Lung (tissue), 12 donors: ENCODE measurements around the gene ILRUN. TPM values are rescaled to one million over a fixed set of nuclear protein-coding genes. Genes with fewer than 3 reads are reported as not detected.
"Not testable (repeated sequence)": the region's sequence is repeated elsewhere in the genome, so short reads cannot be mapped to it uniquely, and the experiment has no call there.

ENCODE experiments used
- ATAC-seq: fragments of 200-7000 bp; cut with Tn5 transposase; one replicate; pipeline ENCODE4 v1.9.1; 2020; ENCODE audit warnings: moderate number of reproducible peaks; ENCODE audit not compliant: insufficient read depth, low FRiP score
- DNase-seq, 3 donors: peaks; one replicate each; pipeline ENCODE4 v3.0.0-alpha.2; 2013 to 2017
- H3K27ac ChIP-seq, 2 donors: one replicate each; pipeline ENCODE4 v1.5.1; 2013; ENCODE audit warnings: mild to moderate bottlenecking in 2 of 2, moderate library complexity in 2 of 2, control low read depth in 1 of 2, inconsistent platforms in 1 of 2, low read depth in 1 of 2, low read length in 1 of 2
- H3K27me3 ChIP-seq, 3 donors: one replicate each; pipeline ENCODE4 v1.5.1; 2013; ENCODE audit warnings: low read length in 2 of 3; ENCODE audit not compliant: control insufficient read depth in 3 of 3, insufficient read depth in 3 of 3
- H3K36me3 ChIP-seq, 4 donors: one replicate each; pipeline ENCODE4 v1.5.1; 2013; ENCODE audit warnings: low read length in 4 of 4, mild to moderate bottlenecking in 1 of 4, moderate library complexity in 1 of 4; ENCODE audit not compliant: control insufficient read depth in 4 of 4, insufficient read depth in 4 of 4
- H3K4me1 ChIP-seq, 5 donors: one replicate each; pipeline ENCODE4 v1.5.1; 2013; ENCODE audit warnings: low read length in 5 of 5, mild to moderate bottlenecking in 2 of 5, moderate library complexity in 1 of 5; ENCODE audit not compliant: control insufficient read depth in 5 of 5, insufficient read depth in 5 of 5
- H3K4me3 ChIP-seq: one replicate; pipeline ENCODE4 v1.5.1; 2013; ENCODE audit warnings: mild to moderate bottlenecking, control low read depth, moderate library complexity
- H3K9ac ChIP-seq, 2 donors: one replicate each; pipeline ENCODE4 v1.5.1; 2013; ENCODE audit warnings: low read length in 2 of 2, control low read depth in 1 of 2; ENCODE audit not compliant: insufficient read depth in 1 of 2
- H3K9me3 ChIP-seq, 4 donors: one replicate each; pipeline ENCODE4 v1.5.1; 2013; ENCODE audit warnings: low read length in 3 of 4, mild to moderate bottlenecking in 1 of 4, moderate library complexity in 1 of 4; ENCODE audit not compliant: control insufficient read depth in 4 of 4, insufficient read depth in 3 of 4
- WGBS, 2 donors: extraction: QIAGEN DNeasy Blood & Tissue Kit; methylation state at CpG; one replicate each; pipeline ENCODE4 v1.1.7; 2013; 5-methylcytosine and 5-hydroxymethylcytosine counted together
- polyA plus RNA-seq, 2 donors: library from polyadenylated mRNA; stranded (reverse); fragments of 200-250 nt; gene quantifications; one replicate each; pipeline ENCODE4 v1.2.1, GENCODE V29; 2013
- total RNA-seq, 2 donors: library from RNA; depleted of rRNA in 1 of 2; stranded (reverse); fragments of >200 nt in 1 of 2; gene quantifications; one replicate each; pipeline ENCODE4 v1.2.1, GENCODE V29; 2014 to 2021
- TF ChIP-seq, protein P1 (sequence below): IDR thresholded peaks from 2 replicates; pipeline ENCODE4 v1.5.1; 2012; ENCODE audit warnings: mild to moderate bottlenecking; ENCODE audit errors: control extremely low read depth, extremely low read depth
- donor health status: control.
- donor health status: control.
- donor health status: Bipolar disorder and iron deficiency.
- donor health status: healthy.
- donor health status: DM: yes; HTN: yes; CAD: no.

ILRUN gene
- total and polyA plus RNA-seq, 4 donors: 51.9 to 70.1 (median 56.0) TPM

DNA sequence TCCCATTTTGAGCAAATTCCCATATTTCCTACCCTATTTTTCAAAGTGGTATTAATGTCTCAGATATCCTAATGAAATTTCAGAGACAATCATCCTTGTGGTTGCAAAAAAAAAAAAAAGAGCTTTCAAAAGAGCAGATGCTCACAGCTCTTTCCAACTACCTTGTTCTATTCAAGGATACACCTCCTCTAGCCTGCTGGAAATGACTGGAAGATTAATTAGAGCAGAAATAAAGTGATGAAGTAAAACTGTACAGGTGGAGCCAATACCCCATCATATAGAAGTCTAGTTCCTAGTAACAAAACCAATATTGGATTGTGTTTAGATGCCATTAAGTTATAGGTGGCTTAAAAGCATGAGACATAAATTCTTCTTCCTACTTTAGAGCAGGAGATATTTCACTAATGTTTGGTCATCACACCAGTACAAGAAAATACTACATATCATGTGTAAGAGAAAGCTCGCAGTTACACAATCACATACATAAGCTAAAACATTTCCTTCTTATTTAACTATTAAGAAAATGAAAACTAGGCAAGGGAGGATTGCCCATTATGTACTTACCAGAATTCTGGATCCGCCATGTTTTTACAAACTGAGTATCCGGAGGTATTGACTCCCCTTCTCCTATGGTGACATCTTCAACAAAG is 42.4 kb downstream of the ILRUN start:
- DNase-seq (no peak), ATAC-seq (no peak)
- Histone ChIP-seq H3K4me3 (no peak overlapping the region), H3K9me3 (no peaks in the 10 kb centered on the region), H3K36me3 (peaks cover 2 to 10% (median 4%) of the 10 kb centered on the region in 4 donors), H3K4me1 (peaks cover 9 to 37% (median 14%) of the 10 kb centered on the region in 5 donors), H3K9ac (no peak overlapping the region), H3K27me3 (no peaks in the 10 kb centered on the region), H3K27ac (no peak overlapping the region)
- TF ChIP-seq, protein P1, sequence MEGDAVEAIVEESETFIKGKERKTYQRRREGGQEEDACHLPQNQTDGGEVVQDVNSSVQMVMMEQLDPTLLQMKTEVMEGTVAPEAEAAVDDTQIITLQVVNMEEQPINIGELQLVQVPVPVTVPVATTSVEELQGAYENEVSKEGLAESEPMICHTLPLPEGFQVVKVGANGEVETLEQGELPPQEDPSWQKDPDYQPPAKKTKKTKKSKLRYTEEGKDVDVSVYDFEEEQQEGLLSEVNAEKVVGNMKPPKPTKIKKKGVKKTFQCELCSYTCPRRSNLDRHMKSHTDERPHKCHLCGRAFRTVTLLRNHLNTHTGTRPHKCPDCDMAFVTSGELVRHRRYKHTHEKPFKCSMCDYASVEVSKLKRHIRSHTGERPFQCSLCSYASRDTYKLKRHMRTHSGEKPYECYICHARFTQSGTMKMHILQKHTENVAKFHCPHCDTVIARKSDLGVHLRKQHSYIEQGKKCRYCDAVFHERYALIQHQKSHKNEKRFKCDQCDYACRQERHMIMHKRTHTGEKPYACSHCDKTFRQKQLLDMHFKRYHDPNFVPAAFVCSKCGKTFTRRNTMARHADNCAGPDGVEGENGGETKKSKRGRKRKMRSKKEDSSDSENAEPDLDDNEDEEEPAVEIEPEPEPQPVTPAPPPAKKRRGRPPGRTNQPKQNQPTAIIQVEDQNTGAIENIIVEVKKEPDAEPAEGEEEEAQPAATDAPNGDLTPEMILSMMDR: no peak
- WGBS, 2 donors: 93 to 97% methylated on average over 3 of the region's 3 CpGs

DNA sequence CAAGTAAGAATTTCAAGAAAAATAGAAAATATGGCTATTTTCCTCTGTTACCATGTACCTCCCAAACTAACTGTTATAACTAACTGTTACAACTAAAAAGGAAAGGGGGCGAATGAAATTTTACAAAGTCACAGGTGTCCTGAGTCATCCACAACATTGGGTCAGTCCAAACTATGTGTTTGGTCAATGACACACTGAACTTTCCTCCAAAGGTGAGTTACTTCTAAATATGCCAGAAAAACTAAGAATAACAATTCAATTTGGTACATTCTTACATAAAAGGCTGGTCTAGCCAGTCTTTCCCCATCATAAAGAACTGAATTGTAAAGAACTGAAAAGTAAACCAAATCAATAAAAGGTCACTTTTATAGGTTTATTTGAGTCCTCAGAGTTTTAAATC is 44.3 kb downstream of the ILRUN start:
- no peak overlapping the region for H3K4me3 ChIP-seq
- WGBS, 2 donors: 97 to 100% methylated on average over 1 of the region's 1 CpG
- DNase-seq (no peak), ATAC-seq (no peak)
- H3K9me3 ChIP-seq: no peaks in the 10 kb centered on the region
- H3K9ac ChIP-seq: no peak overlapping the region
- no peaks in the 10 kb centered on the region for H3K27me3 ChIP-seq
- H3K4me1 ChIP-seq: peaks cover 3 to 26% (median 11%) of the 10 kb centered on the region in 5 donors
- H3K36me3 ChIP-seq: peaks cover 2 to 10% (median 4%) of the 10 kb centered on the region in 4 donors
- no peak overlapping the region for H3K27ac ChIP-seq
- TF ChIP-seq, protein P1: no peak

DNA sequence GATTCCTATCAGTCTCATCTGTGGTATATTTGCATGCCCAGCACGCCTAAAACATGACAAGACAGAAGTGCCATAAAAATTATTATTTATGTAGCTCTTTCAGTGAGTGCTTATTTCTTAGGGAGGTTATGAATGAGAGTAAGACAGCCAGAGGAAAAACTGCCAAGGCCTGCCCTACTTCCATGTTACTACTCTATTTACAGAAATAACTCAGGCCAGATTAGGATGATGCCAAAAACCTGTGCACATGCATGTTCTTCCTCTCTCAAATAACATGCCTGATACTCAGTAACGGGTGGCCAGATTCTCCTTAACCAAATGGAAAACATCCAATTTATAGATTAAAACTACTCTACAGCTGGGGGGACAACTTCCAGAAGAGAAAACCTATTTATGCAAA is 45.7 kb downstream of the ILRUN start:
- H3K27ac ChIP-seq: no peak overlapping the region
- no peaks in the 10 kb centered on the region for H3K27me3 ChIP-seq
- no peaks in the 10 kb centered on the region for H3K9me3 ChIP-seq
- TF ChIP-seq, protein P1: no peak
- no peak overlapping the region for H3K9ac ChIP-seq
- ATAC-seq (no peak), DNase-seq (no peak)
- 77 to 91% methylated on average over 2 of the region's 2 CpGs for WGBS, 2 donors
- H3K36me3 ChIP-seq: peaks cover 5 to 14% (median 6%) of the 10 kb centered on the region in 4 donors
- peaks cover 0 to 15% (median 1%) of the 10 kb centered on the region in 5 donors for H3K4me1 ChIP-seq
- H3K4me3 ChIP-seq: no peak overlapping the region

DNA sequence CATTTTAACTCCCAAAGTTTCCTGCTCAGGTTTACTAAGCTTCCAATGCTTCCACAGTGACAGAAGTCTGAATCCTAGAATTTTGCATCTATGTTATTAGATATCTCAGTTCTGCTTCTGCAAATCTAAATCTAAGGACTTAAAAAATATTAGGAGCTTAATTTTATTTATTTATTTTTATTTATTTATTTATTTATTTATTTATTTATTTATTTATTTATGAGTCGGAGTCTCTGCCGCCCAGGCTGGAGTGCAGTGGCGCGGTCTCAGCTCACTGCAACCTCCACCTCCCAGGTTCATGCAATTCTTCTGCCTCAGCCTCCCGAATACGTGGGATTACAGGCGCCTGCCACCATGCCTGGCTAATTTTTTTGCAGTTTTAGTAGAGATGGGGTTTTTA is 46.3 kb downstream of the ILRUN start:
- H3K4me3 ChIP-seq, DNase-seq, H3K9ac ChIP-seq, H3K9me3 ChIP-seq, ATAC-seq, H3K27me3 ChIP-seq, H3K27ac ChIP-seq: not testable (repeated sequence)
- Histone ChIP-seq H3K36me3 (peaks cover 7 to 14% (median 9%) of the 10 kb centered on the region in 4 donors), H3K4me1 (peaks cover 0 to 18% (median 0%) of the 10 kb centered on the region in 5 donors)
- 98 to 99% methylated on average over 7 of the region's 7 CpGs for WGBS, 2 donors
